ENCODE data around the gene PITPNM3. TPM values are rescaled to one million over a fixed set of nuclear protein-coding genes. Genes with fewer than 3 reads are reported as not detected.
A peak's percentile ranks its signal among the peaks of the same experiment; 100 is the strongest.

The PITPNM3 gene
- total and polyA plus RNA-seq, 2 of the 13 experiments (the other 11 are each of a cell fraction or from before 2014, with no cell fraction given): 0.13 to 0.29 TPM

DNA sequence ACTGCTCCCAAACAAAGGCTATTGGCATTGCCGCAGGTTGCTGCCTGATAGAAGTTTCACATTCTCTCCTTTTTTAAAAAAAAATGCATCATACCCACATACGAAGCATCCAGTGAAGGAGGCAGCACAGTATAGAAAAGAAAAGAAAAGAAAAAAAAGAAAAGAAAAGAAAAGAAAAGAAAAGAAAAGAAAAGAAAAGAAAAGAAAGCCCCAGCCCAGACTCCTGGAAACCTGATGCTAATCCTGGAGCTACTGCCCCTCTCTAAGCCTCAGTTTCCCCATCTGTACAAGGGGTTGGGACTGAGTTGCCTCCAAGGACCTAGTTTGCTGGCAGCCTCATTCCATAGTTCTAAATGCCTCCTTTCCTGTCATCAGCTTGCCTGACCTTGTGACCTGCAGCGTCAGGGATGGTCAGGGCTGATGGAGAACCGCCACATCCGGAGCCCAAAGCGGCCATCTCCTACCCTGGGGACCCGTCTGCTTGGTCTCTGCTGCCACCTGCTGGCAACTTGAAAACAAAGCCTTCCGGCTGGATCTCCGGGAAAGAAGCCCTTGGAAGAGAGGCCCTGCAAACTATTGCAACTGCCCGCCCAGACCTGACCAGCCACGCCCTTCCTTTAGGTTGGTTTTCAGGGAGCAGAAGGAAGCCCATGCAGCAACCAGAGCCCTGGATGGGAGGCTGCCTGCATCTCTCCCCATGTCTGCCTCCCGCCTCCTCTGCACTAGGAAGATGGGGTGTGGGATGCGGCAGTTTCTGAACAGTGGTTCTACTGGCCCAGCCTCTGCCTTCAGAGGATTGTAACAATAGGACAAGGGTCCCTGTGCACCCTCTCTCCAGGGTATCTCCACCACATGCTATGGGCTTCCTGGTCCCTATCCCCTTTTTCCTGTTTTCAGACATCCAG lies 134.4 kb downstream of the PITPNM3 start:
- no peaks in the 10 kb centered on the region for H3K9me3 ChIP-seq (ENCODE audit: low read length)
- no TSS peak for BruUV-seq (replicated peaks)
- ChIA-PET CTCF (ENCODE audit: low intra/inter-chr PET ratio, low total read pairs) (interaction anchor here (1.1 to 5.6 kb wide), 4 partner anchors 14 to 1173 kb away, joined by 3 to 56 read pairs (median 7); no protein-coding TSS in a partner anchor), POLR2A (no interaction called here)
- no peaks in the 10 kb centered on the region for H4K20me1 ChIP-seq (ENCODE audit: insufficient read depth, low read length)
- no peak overlapping the region for H3K9ac ChIP-seq (ENCODE audit: insufficient read depth, low read depth, low read length)
- H3K79me2 ChIP-seq (ENCODE audit: insufficient read depth, low read length): no peaks in the 10 kb centered on the region
- H3K4me3 ChIP-seq (replicated peaks in 1 of 3; ENCODE audit: insufficient read depth in 1 of 3, low read depth in 2 of 3, low read length in 3 of 3): no peak overlapping the region
- no peak overlapping the region for H3K4me2 ChIP-seq (ENCODE audit: low read depth, low read length)
- H3K4me1 ChIP-seq (ENCODE audit: insufficient read depth, low read length): no peaks in the 10 kb centered on the region
- peak; percentile 75 for FAIRE-seq
- ATAC-seq: peak; percentile 85
- H3K27me3 ChIP-seq (ENCODE audit: control insufficient read depth in 1 of 2, insufficient read depth in 2 of 2, low read length in 2 of 2): peaks cover 0 to 19% of the 10 kb centered on the region in 2 experiments; a peak in 3 of 5 replicates
- in situ Hi-C loops (cut with HindIII; ENCODE audit: extremely low pct_ligation_motif_present, low pct_unique_long_range_greater_than_20kb) (loop anchor here (5.0 to 25.0 kb wide), 2 partner anchors 710 to 835 kb away; no protein-coding TSS in a partner anchor), intact Hi-C loops (cut with micrococcal nuclease; ENCODE audit: unreplicated experiment) (loop anchor here (1.0 to 5.0 kb wide), 3 partner anchors 715 to 835 kb away; no protein-coding TSS in a partner anchor)
- H3K27ac ChIP-seq (ENCODE audit: extremely low read length, insufficient read depth, low read length): no peak overlapping the region
- DNase-seq (ENCODE audit: low spot score): peak; percentile 66
- no peak overlapping the region for H2AFZ ChIP-seq (ENCODE audit: low read length)
- H3K36me3 ChIP-seq (replicated peaks in 1 of 2; ENCODE audit: control insufficient read depth in 1 of 2, insufficient read depth in 2 of 2, low read length in 2 of 2): no peaks in the 10 kb centered on the region
- WGBS (ENCODE audit: low lambda C conversion rate): 42% methylated on average over 5 of the region's 13 CpGs
- TF ChIP-seq ZNF777 (CRISPR knock-in tag; IDR thresholded peaks at IDR 0.05) (no peak), ZKSCAN8 (CRISPR knock-in tag; IDR thresholded peaks at IDR 0.05; ENCODE audit: borderline replicate concordance) (no peak), ZFY (CRISPR knock-in tag; IDR thresholded peaks at IDR 0.05) (no peak), ZNF276 (CRISPR knock-in tag; IDR thresholded peaks at IDR 0.05; ENCODE audit: low read depth) (no peak), ZNF605 (CRISPR knock-in tag; IDR thresholded peaks at IDR 0.05) (no peak), REPIN1 (CRISPR knock-in tag; IDR thresholded peaks at IDR 0.05; ENCODE audit: borderline replicate concordance, low read depth) (0 out of 2 replicates have a peak, but pooled peaks have one; percentile 35), SAP130 (CRISPR knock-in tag; IDR thresholded peaks at IDR 0.05; ENCODE audit: low read depth) (no peak), ATF1 (CRISPR knock-in tag; IDR thresholded peaks at IDR 0.05) (no peak), XBP1 (CRISPR knock-in tag; IDR thresholded peaks at IDR 0.05) (no peak), ZBTB43 (CRISPR knock-in tag; conservative IDR thresholded peaks at IDR 0.05) (no peak), GABPB1 (CRISPR knock-in tag; IDR thresholded peaks at IDR 0.05) (peak; percentile 51), ZNF253 (CRISPR knock-in tag; IDR thresholded peaks at IDR 0.05; ENCODE audit: borderline replicate concordance) (no peak), ZNF326 (CRISPR knock-in tag; IDR thresholded peaks at IDR 0.05; ENCODE audit: borderline replicate concordance) (no peak), SOX6 (IDR thresholded peaks at IDR 0.05) (no peak), SOX6 (CRISPR knock-in tag; IDR thresholded peaks at IDR 0.05) (no peak), PITX1 (CRISPR knock-in tag; IDR thresholded peaks at IDR 0.05) (no peak), ZNF788 (CRISPR knock-in tag; IDR thresholded peaks at IDR 0.05; ENCODE audit: borderline replicate concordance) (no peak), BHLHE40 (IDR thresholded peaks at IDR 0.05; ENCODE audit: low read length) (0 out of 2 replicates have a peak, but pooled peaks have one; percentile 6), MBNL3 (CRISPR knock-in tag; conservative IDR thresholded peaks at IDR 0.05) (no peak)
- TF ChIP-seq, protein P1, sequence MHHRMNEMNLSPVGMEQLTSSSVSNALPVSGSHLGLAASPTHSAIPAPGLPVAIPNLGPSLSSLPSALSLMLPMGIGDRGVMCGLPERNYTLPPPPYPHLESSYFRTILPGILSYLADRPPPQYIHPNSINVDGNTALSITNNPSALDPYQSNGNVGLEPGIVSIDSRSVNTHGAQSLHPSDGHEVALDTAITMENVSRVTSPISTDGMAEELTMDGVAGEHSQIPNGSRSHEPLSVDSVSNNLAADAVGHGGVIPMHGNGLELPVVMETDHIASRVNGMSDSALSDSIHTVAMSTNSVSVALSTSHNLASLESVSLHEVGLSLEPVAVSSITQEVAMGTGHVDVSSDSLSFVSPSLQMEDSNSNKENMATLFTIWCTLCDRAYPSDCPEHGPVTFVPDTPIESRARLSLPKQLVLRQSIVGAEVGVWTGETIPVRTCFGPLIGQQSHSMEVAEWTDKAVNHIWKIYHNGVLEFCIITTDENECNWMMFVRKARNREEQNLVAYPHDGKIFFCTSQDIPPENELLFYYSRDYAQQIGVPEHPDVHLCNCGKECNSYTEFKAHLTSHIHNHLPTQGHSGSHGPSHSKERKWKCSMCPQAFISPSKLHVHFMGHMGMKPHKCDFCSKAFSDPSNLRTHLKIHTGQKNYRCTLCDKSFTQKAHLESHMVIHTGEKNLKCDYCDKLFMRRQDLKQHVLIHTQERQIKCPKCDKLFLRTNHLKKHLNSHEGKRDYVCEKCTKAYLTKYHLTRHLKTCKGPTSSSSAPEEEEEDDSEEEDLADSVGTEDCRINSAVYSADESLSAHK (CRISPR knock-in tag; IDR thresholded peaks at IDR 0.05; ENCODE audit: borderline replicate concordance): no peak

All from HepG2 (cell line).